Stimulated activated naive CD8-positive, alpha-beta T cell treated with anti-CD3 and anti-CD28 coated beads, Interleukin-15, Interleukin-2, amounts not matched to agents 100 ng/mL and 50 ng/mL, for 24 hours (primary cell): ENCODE data around the gene FAM43A.

ENCODE experiments used
- H3K27ac Mint-ChIP-seq: one replicate; pipeline ENCODE4 v1.8.0; 2021; ENCODE audit warnings: mild to moderate bottlenecking, mixed read lengths
- H3K27me3 Mint-ChIP-seq: one replicate; pipeline ENCODE4 v1.8.0; 2021; ENCODE audit warnings: mixed read lengths
- H3K36me3 Mint-ChIP-seq: one replicate; pipeline ENCODE4 v1.8.0; 2021; ENCODE audit warnings: low read depth, mixed read lengths
- H3K4me1 Mint-ChIP-seq: one replicate; pipeline ENCODE4 v1.8.0; 2021; ENCODE audit warnings: low read depth, mixed read lengths
- H3K4me3 Mint-ChIP-seq: one replicate; pipeline ENCODE4 v1.8.0; 2021; ENCODE audit warnings: mild to moderate bottlenecking, mixed read lengths
- H3K9me3 Mint-ChIP-seq: one replicate; pipeline ENCODE4 v1.8.0; 2021; ENCODE audit warnings: mixed read lengths

Gene FAM43A

GRCh38 chr3:194686816-194687637 is 1.3 kb downstream of the FAM43A start:
- peak overlapping the region; percentile 83 for H3K4me3 Mint-ChIP-seq

GRCh38 chr3:194687638-194688199 is 2.0 kb downstream of the FAM43A start:
- H3K27me3 Mint-ChIP-seq, result peaks cover 30% of the 10 kb centered on the region
- peak overlapping the region; percentile 84 for H3K27ac Mint-ChIP-seq
- no peaks in the 10 kb centered on the region for H3K36me3 Mint-ChIP-seq
- no peaks in the 10 kb centered on the region for H3K9me3 Mint-ChIP-seq
- peak overlapping the region; percentile 83 for H3K4me3 Mint-ChIP-seq
- H3K4me1 Mint-ChIP-seq, result peaks cover 69% of the 10 kb centered on the region

More at GRCh38 chr3:194686816-194687637, 1.3 kb downstream of the FAM43A start:
- no peaks in the 10 kb centered on the region for H3K9me3 Mint-ChIP-seq
- peaks cover 30% of the 10 kb centered on the region for H3K27me3 Mint-ChIP-seq
- peaks cover 75% of the 10 kb centered on the region for H3K4me1 Mint-ChIP-seq
- H3K27ac Mint-ChIP-seq, result peak overlapping the region; percentile 84
- no peaks in the 10 kb centered on the region for H3K36me3 Mint-ChIP-seq

GRCh38 chr3:194688200-194688740 is 2.6 kb downstream of the FAM43A start:
- Mint-ChIP-seq H3K9me3 (no peaks in the 10 kb centered on the region), H3K27ac (no peak overlapping the region), H3K27me3 (peaks cover 30% of the 10 kb centered on the region)

GRCh38 chr3:194688946-194689345 is 3.3 kb downstream of the FAM43A start:
- Mint-ChIP-seq H3K4me1 (peaks cover 63% of the 10 kb centered on the region), H3K36me3 (no peaks in the 10 kb centered on the region), H3K9me3 (no peaks in the 10 kb centered on the region), H3K27ac (peak overlapping the region; percentile 36), H3K4me3 (peak overlapping the region; percentile 60), H3K27me3 (peaks cover 26% of the 10 kb centered on the region)

More at GRCh38 chr3:194688200-194688740, 2.6 kb downstream of the FAM43A start:
- peak overlapping the region; percentile 60 for H3K4me3 Mint-ChIP-seq
- H3K4me1 Mint-ChIP-seq, result peaks cover 67% of the 10 kb centered on the region
- H3K36me3 Mint-ChIP-seq, result no peaks in the 10 kb centered on the region

- Mint-ChIP-seq H3K27me3 (peaks cover 22% of the 10 kb centered on the region), H3K27ac (peak overlapping the region; percentile 36), H3K9me3 (no peaks in the 10 kb centered on the region), H3K4me3 (peak overlapping the region; percentile 60), H3K4me1 (peaks cover 57% of the 10 kb centered on the region), H3K36me3 (no peaks in the 10 kb centered on the region)
Observed at GRCh38 chr3:194689493-194689944, 3.8 kb downstream of the FAM43A start.

GRCh38 chr3:194690501-194691372 is 5.1 kb downstream of the FAM43A start:
- H3K4me1 Mint-ChIP-seq, result peaks cover 46% of the 10 kb centered on the region
- H3K27me3 Mint-ChIP-seq, result peaks cover 22% of the 10 kb centered on the region
- H3K27ac Mint-ChIP-seq, result no peak overlapping the region
- no peaks in the 10 kb centered on the region for H3K36me3 Mint-ChIP-seq
- no peak overlapping the region for H3K4me3 Mint-ChIP-seq
- H3K9me3 Mint-ChIP-seq, result no peaks in the 10 kb centered on the region

- Mint-ChIP-seq H3K4me1 (peaks cover 50% of the 10 kb centered on the region), H3K36me3 (no peaks in the 10 kb centered on the region), H3K4me3 (no peak overlapping the region), H3K27ac (no peak overlapping the region), H3K9me3 (no peaks in the 10 kb centered on the region), H3K27me3 (peaks cover 23% of the 10 kb centered on the region)
Observed at GRCh38 chr3:194691481-194692283, 6.0 kb downstream of the FAM43A start.

- H3K4me1 Mint-ChIP-seq, result peaks cover 15% of the 10 kb centered on the region
- H3K9me3 Mint-ChIP-seq, result peaks cover 4% of the 10 kb centered on the region
- H3K4me3 Mint-ChIP-seq, result no peak overlapping the region
- H3K27me3 Mint-ChIP-seq, result peaks cover 9% of the 10 kb centered on the region
- no peak overlapping the region for H3K27ac Mint-ChIP-seq
- no peaks in the 10 kb centered on the region for H3K36me3 Mint-ChIP-seq
Observed at GRCh38 chr3:194696702-194697101, 11.0 kb downstream of the FAM43A start.

- Mint-ChIP-seq H3K27me3 (peaks cover 4% of the 10 kb centered on the region), H3K4me3 (no peak overlapping the region), H3K27ac (no peak overlapping the region), H3K36me3 (no peaks in the 10 kb centered on the region), H3K9me3 (peaks cover 4% of the 10 kb centered on the region), H3K4me1 (no peaks in the 10 kb centered on the region)
Observed at GRCh38 chr3:194702545-194702944, 16.9 kb downstream of the FAM43A start.

- H3K9me3 Mint-ChIP-seq, result no peaks in the 10 kb centered on the region
- H3K4me3 Mint-ChIP-seq, result no peak overlapping the region
- H3K36me3 Mint-ChIP-seq, result no peaks in the 10 kb centered on the region
- no peak overlapping the region for H3K27ac Mint-ChIP-seq
- H3K27me3 Mint-ChIP-seq, result no peaks in the 10 kb centered on the region
- H3K4me1 Mint-ChIP-seq, result peaks cover 4% of the 10 kb centered on the region
Observed at GRCh38 chr3:194705227-194705626, 19.5 kb downstream of the FAM43A start.

GRCh38 chr3:194705761-194706160 is 20.1 kb downstream of the FAM43A start:
- no peaks in the 10 kb centered on the region for H3K9me3 Mint-ChIP-seq
- peaks cover 4% of the 10 kb centered on the region for H3K4me1 Mint-ChIP-seq
- H3K4me3 Mint-ChIP-seq, result no peak overlapping the region
- no peaks in the 10 kb centered on the region for H3K27me3 Mint-ChIP-seq
- H3K36me3 Mint-ChIP-seq, result no peaks in the 10 kb centered on the region
- no peak overlapping the region for H3K27ac Mint-ChIP-seq

GRCh38 chr3:194707147-194707540 is 21.5 kb downstream of the FAM43A start:
- H3K4me3 Mint-ChIP-seq, result no peak overlapping the region
- no peaks in the 10 kb centered on the region for H3K36me3 Mint-ChIP-seq
- peaks cover 4% of the 10 kb centered on the region for H3K4me1 Mint-ChIP-seq
- no peaks in the 10 kb centered on the region for H3K9me3 Mint-ChIP-seq
- H3K27ac Mint-ChIP-seq, result no peak overlapping the region
- no peaks in the 10 kb centered on the region for H3K27me3 Mint-ChIP-seq

- H3K27me3 Mint-ChIP-seq, result no peaks in the 10 kb centered on the region
- no peak overlapping the region for H3K4me3 Mint-ChIP-seq
- peaks cover 4% of the 10 kb centered on the region for H3K4me1 Mint-ChIP-seq
- H3K9me3 Mint-ChIP-seq, result no peaks in the 10 kb centered on the region
- H3K36me3 Mint-ChIP-seq, result no peaks in the 10 kb centered on the region
- no peak overlapping the region for H3K27ac Mint-ChIP-seq
Observed at GRCh38 chr3:194711286-194711685, 25.6 kb downstream of the FAM43A start.

GRCh38 chr3:194711913-194712312 is 26.2 kb downstream of the FAM43A start:
- Mint-ChIP-seq H3K4me1 (peaks cover 4% of the 10 kb centered on the region), H3K36me3 (no peaks in the 10 kb centered on the region), H3K27ac (no peak overlapping the region), H3K4me3 (no peak overlapping the region), H3K9me3 (no peaks in the 10 kb centered on the region), H3K27me3 (no peaks in the 10 kb centered on the region)
